Measurements from ENCODE around the gene ZBTB48. TPM values are rescaled to one million over a fixed set of nuclear protein-coding genes. Genes with fewer than 3 reads are reported as not detected.
A peak's percentile ranks its signal among the peaks of the same experiment; 100 is the strongest.

Gene ZBTB48
- polyA plus RNA-seq, 4 donors, result 19.9 to 164 (median 81.8) TPM

GRCh38 chr1:6578624-6579373 is 995 bp upstream of the ZBTB48 start:
- Histone ChIP-seq H3K36me3 (ENCODE audit: control insufficient read depth in 3 of 3, insufficient read depth in 2 of 3, low read depth in 1 of 3, low read length in 3 of 3) (peaks cover 0 to 13% (median 0%) of the 10 kb centered on the region in 3 donors), H3K27me3 (ENCODE audit: control insufficient read depth in 3 of 3, insufficient read depth in 3 of 3, low read length in 3 of 3) (no peaks in the 10 kb centered on the region), H3K9me3 (ENCODE audit: control insufficient read depth in 2 of 2, insufficient read depth in 1 of 2, low read depth in 1 of 2, low read length in 1 of 2) (no peaks in the 10 kb centered on the region), H3K4me1 (ENCODE audit: control insufficient read depth in 3 of 3, insufficient read depth in 2 of 3, low read depth in 1 of 3, low read length in 2 of 3) (peaks cover 4 to 30% (median 10%) of the 10 kb centered on the region in 3 donors), H3K4me3 (ENCODE audit: low read depth in 1 of 3, low read length in 3 of 3) (peak overlapping the region in 1 of 3 donors; percentile 79), H3K27ac (ENCODE audit: low read depth in 1 of 3, low read length in 2 of 3) (peak overlapping the region in 2 of 3 donors; percentile 82 to 83)
- WGBS, 3 donors, result 86 to 92% (median 90%) methylated on average over 14 of the region's 14 CpGs
- DNase-seq (no peak), FAIRE-seq (no peak)

GRCh38 chr1:6580119-6580592 is 362 bp downstream of the ZBTB48 start:
- Histone ChIP-seq H3K4me3 (ENCODE audit: low read depth in 1 of 3, low read length in 3 of 3) (peak overlapping the region; percentile 72 to 92 (median 79)), H3K4me1 (ENCODE audit: control insufficient read depth in 3 of 3, insufficient read depth in 2 of 3, low read depth in 1 of 3, low read length in 2 of 3) (peaks cover 4 to 30% (median 10%) of the 10 kb centered on the region in 3 donors), H3K27me3 (ENCODE audit: control insufficient read depth in 3 of 3, insufficient read depth in 3 of 3, low read length in 3 of 3) (no peaks in the 10 kb centered on the region), H3K27ac (ENCODE audit: low read depth in 1 of 3, low read length in 2 of 3) (peak overlapping the region; percentile 66 to 93 (median 83)), H3K9me3 (ENCODE audit: control insufficient read depth in 2 of 2, insufficient read depth in 1 of 2, low read depth in 1 of 2, low read length in 1 of 2) (no peaks in the 10 kb centered on the region), H3K36me3 (ENCODE audit: control insufficient read depth in 3 of 3, insufficient read depth in 2 of 3, low read depth in 1 of 3, low read length in 3 of 3) (peaks cover 0 to 24% (median 0%) of the 10 kb centered on the region in 3 donors)
- WGBS, 3 donors, result 0 to 1% (median 1%) methylated on average over 12 to 29 of the region's 30 CpGs
- DNase-seq, result peak; percentile 22 to 56
- no peak for FAIRE-seq

GRCh38 chr1:6580593-6581409 is 1.0 kb downstream of the ZBTB48 start:
- H3K4me1 ChIP-seq (ENCODE audit: control insufficient read depth in 3 of 3, insufficient read depth in 2 of 3, low read depth in 1 of 3, low read length in 2 of 3), result peaks cover 4 to 30% (median 10%) of the 10 kb centered on the region in 3 donors
- 20 to 32% (median 24%) methylated on average over 19 of the region's 19 CpGs for WGBS, 3 donors
- peak overlapping the region; percentile 83 to 93 (median 86) for H3K27ac ChIP-seq (ENCODE audit: low read depth in 1 of 3, low read length in 2 of 3)
- peaks cover 0 to 30% (median 0%) of the 10 kb centered on the region in 3 donors for H3K36me3 ChIP-seq (ENCODE audit: control insufficient read depth in 3 of 3, insufficient read depth in 2 of 3, low read depth in 1 of 3, low read length in 3 of 3)
- DNase-seq (peak; percentile 22 to 46), FAIRE-seq (no peak)
- H3K4me3 ChIP-seq (ENCODE audit: low read depth in 1 of 3, low read length in 3 of 3), result peak overlapping the region; percentile 72 to 92 (median 79)
- H3K9me3 ChIP-seq (ENCODE audit: control insufficient read depth in 2 of 2, insufficient read depth in 1 of 2, low read depth in 1 of 2, low read length in 1 of 2), result no peaks in the 10 kb centered on the region
- no peaks in the 10 kb centered on the region for H3K27me3 ChIP-seq (ENCODE audit: control insufficient read depth in 3 of 3, insufficient read depth in 3 of 3, low read length in 3 of 3)

- peaks cover 0 to 38% (median 0%) of the 10 kb centered on the region in 3 donors for H3K36me3 ChIP-seq (ENCODE audit: control insufficient read depth in 3 of 3, insufficient read depth in 2 of 3, low read depth in 1 of 3, low read length in 3 of 3)
- FAIRE-seq, result no peak
Observed at GRCh38 chr1:6581561-6582305, 1.9 kb downstream of the ZBTB48 start.

GRCh38 chr1:6582370-6582769 is 2.6 kb downstream of the ZBTB48 start:
- Histone ChIP-seq H3K4me3 (ENCODE audit: low read depth in 1 of 3, low read length in 3 of 3) (peak overlapping the region in 2 of 3 donors; percentile 13 to 18), H3K36me3 (ENCODE audit: control insufficient read depth in 3 of 3, insufficient read depth in 2 of 3, low read depth in 1 of 3, low read length in 3 of 3) (peaks cover 0 to 44% (median 0%) of the 10 kb centered on the region in 3 donors), H3K9me3 (ENCODE audit: control insufficient read depth in 2 of 2, insufficient read depth in 1 of 2, low read depth in 1 of 2, low read length in 1 of 2) (no peaks in the 10 kb centered on the region), H3K27ac (ENCODE audit: low read depth in 1 of 3, low read length in 2 of 3) (peak overlapping the region; percentile 83 to 93 (median 86)), H3K27me3 (ENCODE audit: control insufficient read depth in 3 of 3, insufficient read depth in 3 of 3, low read length in 3 of 3) (no peaks in the 10 kb centered on the region), H3K4me1 (ENCODE audit: control insufficient read depth in 3 of 3, insufficient read depth in 2 of 3, low read depth in 1 of 3, low read length in 2 of 3) (peaks cover 4 to 30% (median 10%) of the 10 kb centered on the region in 3 donors)
- DNase-seq (peak; percentile 96), FAIRE-seq (no peak)
- 0 to 65% (median 25%) methylated on average over 1 of the region's 1 CpG for WGBS, 3 donors

More at GRCh38 chr1:6581561-6582305, 1.9 kb downstream of the ZBTB48 start:
- Histone ChIP-seq H3K4me3 (ENCODE audit: low read depth in 1 of 3, low read length in 3 of 3) (peak overlapping the region in 2 of 3 donors; percentile 13 to 72), H3K9me3 (ENCODE audit: control insufficient read depth in 2 of 2, insufficient read depth in 1 of 2, low read depth in 1 of 2, low read length in 1 of 2) (no peaks in the 10 kb centered on the region), H3K4me1 (ENCODE audit: control insufficient read depth in 3 of 3, insufficient read depth in 2 of 3, low read depth in 1 of 3, low read length in 2 of 3) (peaks cover 4 to 30% (median 10%) of the 10 kb centered on the region in 3 donors), H3K27ac (ENCODE audit: low read depth in 1 of 3, low read length in 2 of 3) (peak overlapping the region; percentile 83 to 93 (median 86)), H3K27me3 (ENCODE audit: control insufficient read depth in 3 of 3, insufficient read depth in 3 of 3, low read length in 3 of 3) (no peaks in the 10 kb centered on the region)
- WGBS, 3 donors, result 24 to 52% (median 39%) methylated on average over 10 of the region's 10 CpGs
- peak in 1 of 2 donors; percentile 23 for DNase-seq

- 70 to 76% (median 75%) methylated on average over 21 of the region's 21 CpGs for WGBS, 3 donors
- H3K9me3 ChIP-seq (ENCODE audit: control insufficient read depth in 2 of 2, insufficient read depth in 1 of 2, low read depth in 1 of 2, low read length in 1 of 2), result no peaks in the 10 kb centered on the region
- H3K36me3 ChIP-seq (ENCODE audit: control insufficient read depth in 3 of 3, insufficient read depth in 2 of 3, low read depth in 1 of 3, low read length in 3 of 3), result peaks cover 2 to 65% (median 3%) of the 10 kb centered on the region in 3 donors
- FAIRE-seq, result no peak
- H3K4me3 ChIP-seq (ENCODE audit: low read depth in 1 of 3, low read length in 3 of 3), result no peak overlapping the region
- no peaks in the 10 kb centered on the region for H3K27me3 ChIP-seq (ENCODE audit: control insufficient read depth in 3 of 3, insufficient read depth in 3 of 3, low read length in 3 of 3)
- DNase-seq, result no peak
- H3K27ac ChIP-seq (ENCODE audit: low read depth in 1 of 3, low read length in 2 of 3), result peak overlapping the region in 1 of 3 donors; percentile 13
- peaks cover 4 to 25% (median 10%) of the 10 kb centered on the region in 3 donors for H3K4me1 ChIP-seq (ENCODE audit: control insufficient read depth in 3 of 3, insufficient read depth in 2 of 3, low read depth in 1 of 3, low read length in 2 of 3)
Observed at GRCh38 chr1:6584126-6585080, 4.6 kb downstream of the ZBTB48 start.

- no peaks in the 10 kb centered on the region for H3K9me3 ChIP-seq (ENCODE audit: control insufficient read depth in 2 of 2, insufficient read depth in 1 of 2, low read depth in 1 of 2, low read length in 1 of 2)
- FAIRE-seq (no peak), DNase-seq (no peak)
- H3K36me3 ChIP-seq (ENCODE audit: control insufficient read depth in 3 of 3, insufficient read depth in 2 of 3, low read depth in 1 of 3, low read length in 3 of 3), result peaks cover 2 to 73% (median 7%) of the 10 kb centered on the region in 3 donors
- H3K27ac ChIP-seq (ENCODE audit: low read depth in 1 of 3, low read length in 2 of 3), result no peak overlapping the region
- H3K4me3 ChIP-seq (ENCODE audit: low read depth in 1 of 3, low read length in 3 of 3), result no peak overlapping the region
- WGBS, 3 donors, result 82 to 86% (median 86%) methylated on average over 12 of the region's 12 CpGs
- no peaks in the 10 kb centered on the region for H3K27me3 ChIP-seq (ENCODE audit: control insufficient read depth in 3 of 3, insufficient read depth in 3 of 3, low read length in 3 of 3)
- H3K4me1 ChIP-seq (ENCODE audit: control insufficient read depth in 3 of 3, insufficient read depth in 2 of 3, low read depth in 1 of 3, low read length in 2 of 3), result peaks cover 4 to 24% (median 10%) of the 10 kb centered on the region in 3 donors
Observed at GRCh38 chr1:6585081-6585722, 5.4 kb downstream of the ZBTB48 start.
